Type B pancreatic cell (in vitro differentiated cells): ENCODE results near the gene AFTPH. TPM values are rescaled to one million over a fixed set of nuclear protein-coding genes. Genes with fewer than 3 reads are reported as not detected.
A peak's percentile ranks its signal among the peaks of the same experiment; 100 is the strongest.

Experiments used
- DNase-seq: peaks from one replicate; pipeline ENCODE4 v3.0.0; 2021; ENCODE audit warnings: mixed read lengths; ENCODE audit not compliant: unreplicated experiment; ENCODE audit errors: extremely low spot score
- H3K27ac Mint-ChIP-seq: 2 replicates; pipeline ENCODE4 v1.8.0; 2021; ENCODE audit warnings: mild to moderate bottlenecking, mixed read lengths
- H3K27me3 Mint-ChIP-seq: 2 replicates; pipeline ENCODE4 v1.8.0; 2021; ENCODE audit warnings: mixed read lengths
- H3K36me3 Mint-ChIP-seq: 2 replicates; pipeline ENCODE4 v1.8.0; 2021; ENCODE audit warnings: mixed read lengths
- H3K4me1 Mint-ChIP-seq: one replicate; pipeline ENCODE4 v1.8.0; 2021; ENCODE audit warnings: mixed read lengths; ENCODE audit not compliant: unreplicated experiment
- H3K4me3 Mint-ChIP-seq: 2 replicates; pipeline ENCODE4 v1.8.0; 2021; ENCODE audit warnings: mild to moderate bottlenecking, mixed read lengths
- H3K9me3 Mint-ChIP-seq: 2 replicates; pipeline ENCODE4 v1.8.0; 2021; ENCODE audit warnings: mixed read lengths
- CTCF ChIP-seq: fragments of 200-600 bp; sonication (generic); conservative IDR thresholded peaks from 2 replicates; pipeline ENCODE4 v1.5.0; 2021; ENCODE audit warnings: antibody characterized with exemption, mild to moderate bottlenecking
- total RNA-seq: library from RNA; stranded (reverse); gene quantifications from 2 replicates; pipeline ENCODE4 v1.2.1, GENCODE V29; 2021; ENCODE audit warnings: low replicate concordance

Gene AFTPH
- total RNA-seq, 1 donor from 2014 or later, result 26.4 TPM

- DNase-seq, result no peak
- H3K27me3 Mint-ChIP-seq, result peaks cover 5% of the 10 kb centered on the region
- no peaks in the 10 kb centered on the region for H3K9me3 Mint-ChIP-seq
- no peak overlapping the region for H3K27ac Mint-ChIP-seq
- no peaks in the 10 kb centered on the region for H3K36me3 Mint-ChIP-seq
- peak overlapping the region; percentile 5 for H3K4me3 Mint-ChIP-seq
- peaks cover 16% of the 10 kb centered on the region for H3K4me1 Mint-ChIP-seq
- TF ChIP-seq CTCF, result no peak
Observed at GRCh38 chr2:64610316-64610855, 86.3 kb downstream of the AFTPH start.

- no peaks in the 10 kb centered on the region for H3K9me3 Mint-ChIP-seq
- peaks cover 5% of the 10 kb centered on the region for H3K27me3 Mint-ChIP-seq
- peaks cover 10% of the 10 kb centered on the region for H3K4me1 Mint-ChIP-seq
- no peak overlapping the region for H3K27ac Mint-ChIP-seq
- TF ChIP-seq CTCF, result no peak
- H3K36me3 Mint-ChIP-seq, result no peaks in the 10 kb centered on the region
- no peak overlapping the region for H3K4me3 Mint-ChIP-seq
- peak; percentile 42 for DNase-seq
Observed at GRCh38 chr2:64612575-64613195, 88.6 kb downstream of the AFTPH start.

DNA sequence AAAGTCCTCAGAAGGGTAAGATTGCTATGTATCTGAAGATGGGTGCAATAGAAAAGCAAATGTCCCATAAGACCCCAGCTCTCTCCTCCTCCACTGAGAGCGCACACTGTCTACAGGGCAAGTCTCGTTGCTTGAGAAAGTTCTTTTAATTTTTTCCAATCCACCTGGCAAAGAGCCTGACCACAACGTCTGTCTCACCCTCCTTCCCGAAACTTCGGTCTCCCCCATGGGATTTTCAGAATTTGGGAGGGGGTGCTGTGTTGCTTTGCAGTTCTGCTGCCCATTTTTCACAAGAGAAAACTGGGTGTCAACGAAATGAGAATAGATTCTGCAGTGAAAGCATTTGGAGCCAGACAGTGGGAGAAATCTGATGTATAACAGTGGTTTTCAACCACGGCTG, 89.1 kb downstream of the AFTPH start:
- no peaks in the 10 kb centered on the region for H3K9me3 Mint-ChIP-seq
- peaks cover 5% of the 10 kb centered on the region for H3K27me3 Mint-ChIP-seq
- no peak for TF ChIP-seq CTCF
- H3K27ac Mint-ChIP-seq, result no peak overlapping the region
- peaks cover 14% of the 10 kb centered on the region for H3K4me1 Mint-ChIP-seq
- H3K4me3 Mint-ChIP-seq, result no peak overlapping the region
- no peaks in the 10 kb centered on the region for H3K36me3 Mint-ChIP-seq
- DNase-seq, result peak; percentile 3

DNA sequence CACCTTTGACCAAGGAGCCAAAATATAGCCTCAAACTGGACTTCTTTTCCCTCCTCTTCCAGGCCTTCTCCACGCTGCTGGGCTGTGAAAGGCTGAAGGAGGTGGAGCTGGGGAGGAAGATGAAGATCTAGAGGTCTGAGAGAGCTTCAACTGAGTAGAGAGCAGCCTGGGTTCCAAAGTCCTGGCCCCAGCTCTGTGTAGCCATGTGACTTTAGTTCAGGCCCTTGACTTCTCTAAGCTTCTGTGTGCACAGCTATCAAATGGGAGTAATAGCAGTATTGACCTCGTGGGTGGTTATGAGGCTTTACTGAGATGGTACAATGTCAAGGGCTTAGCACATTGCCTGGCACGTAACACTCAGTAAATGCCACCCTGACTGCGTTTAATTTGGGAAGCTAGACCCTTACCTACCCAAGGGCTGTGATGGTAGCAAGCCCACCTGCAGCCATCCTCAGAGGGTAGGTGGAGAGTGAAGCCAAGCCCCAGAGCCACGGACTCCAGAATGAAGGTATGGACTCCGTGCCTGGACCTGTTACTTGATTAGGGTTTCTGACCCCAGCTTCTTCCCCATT, 91.2 kb downstream of the AFTPH start:
- Mint-ChIP-seq H3K4me1 (peaks cover 14% of the 10 kb centered on the region), H3K9me3 (no peaks in the 10 kb centered on the region), H3K36me3 (no peaks in the 10 kb centered on the region), H3K4me3 (no peak overlapping the region), H3K27ac (no peak overlapping the region), H3K27me3 (peaks cover 5% of the 10 kb centered on the region)
- no peak for TF ChIP-seq CTCF
- DNase-seq, result no peak

DNA sequence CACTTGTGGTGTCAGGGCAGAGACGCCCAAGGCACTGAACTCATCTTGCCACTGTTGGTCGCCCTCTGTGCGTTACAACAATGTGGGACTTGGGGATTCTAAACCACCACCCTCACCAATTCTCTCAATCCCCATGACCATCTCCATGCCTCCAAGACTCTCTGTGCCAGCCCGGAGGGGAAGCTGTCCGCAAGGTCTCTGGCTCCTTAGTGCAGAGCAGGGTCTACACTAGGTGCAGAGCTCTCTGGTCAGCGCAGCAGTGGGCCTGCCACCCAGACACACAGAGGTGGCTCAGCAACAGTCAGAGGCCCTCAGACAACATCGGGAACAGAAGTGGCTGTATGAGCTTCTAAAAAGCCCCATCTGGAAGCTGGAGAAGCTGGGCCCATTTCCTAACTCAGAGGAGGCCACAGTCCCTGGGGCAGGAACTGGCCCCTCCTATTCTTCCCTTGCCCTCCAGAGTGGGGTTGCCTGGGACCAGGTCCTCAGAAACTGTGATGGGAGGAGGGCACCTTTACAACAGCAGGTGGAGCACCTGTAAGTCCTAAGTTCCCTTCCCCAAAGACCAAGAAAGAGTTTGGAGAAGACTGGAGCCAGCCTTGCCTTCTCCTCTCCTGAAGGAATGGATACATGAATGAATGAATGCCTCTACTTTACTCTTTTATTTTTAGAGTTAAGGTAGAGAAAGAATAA, 91.9 kb downstream of the AFTPH start:
- H3K4me1 Mint-ChIP-seq, result peaks cover 14% of the 10 kb centered on the region
- no peak for TF ChIP-seq CTCF

More for the DNA sequence above, 91.9 kb downstream of the AFTPH start:
- peaks cover 5% of the 10 kb centered on the region for H3K27me3 Mint-ChIP-seq
- DNase-seq, result no peak
- no peaks in the 10 kb centered on the region for H3K36me3 Mint-ChIP-seq
- H3K27ac Mint-ChIP-seq, result peak overlapping the region; percentile 32
- no peak overlapping the region for H3K4me3 Mint-ChIP-seq
- H3K9me3 Mint-ChIP-seq, result no peaks in the 10 kb centered on the region
